Uterus (tissue), 2 donors: ENCODE results near the gene PRELID1.

Experiments
- POLR2A ChIP-seq, 2 donors: fragments of 450-650 bp; IDR thresholded peaks; one replicate each; pipeline ENCODE4 v1.6.1; 2016; ENCODE audit warnings: antibody characterized with exemption in 2 of 2, mild to moderate bottlenecking in 1 of 2, moderate library complexity in 1 of 2
- TF ChIP-seq, protein P1 (sequence below), 4 experiments: fragments of 200-600 bp in 2 of 4; fragments of 450-650 bp in 2 of 4; sonication (generic) in 2 of 4; IDR thresholded peaks; one replicate each; pipeline ENCODE4 v1.5.1; 2016 to 2019; ENCODE audit warnings: antibody characterized with exemption in 4 of 4, mild to moderate bottlenecking in 2 of 4, moderate library complexity in 1 of 4

DNA sequence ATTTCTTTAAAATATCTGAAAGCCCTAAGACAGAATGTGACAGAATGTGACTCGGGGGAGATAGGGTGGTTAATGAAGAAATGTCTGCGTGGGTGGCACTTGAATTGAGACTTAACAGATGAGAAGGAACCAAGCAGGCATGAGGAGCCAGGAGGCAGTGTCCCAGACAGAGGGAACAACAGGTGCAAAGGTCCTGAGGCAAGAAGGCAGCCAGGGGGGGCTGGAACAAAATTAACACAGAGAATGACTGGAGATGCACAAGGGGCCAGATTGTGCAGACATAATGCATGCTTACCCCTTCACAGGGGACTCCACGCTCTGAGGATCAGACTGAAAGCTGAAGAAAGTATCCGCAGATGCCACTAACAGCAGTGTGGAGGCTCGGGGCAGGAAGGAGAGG is 46.2 kb downstream of the PRELID1 start:
- TF ChIP-seq, protein P1, sequence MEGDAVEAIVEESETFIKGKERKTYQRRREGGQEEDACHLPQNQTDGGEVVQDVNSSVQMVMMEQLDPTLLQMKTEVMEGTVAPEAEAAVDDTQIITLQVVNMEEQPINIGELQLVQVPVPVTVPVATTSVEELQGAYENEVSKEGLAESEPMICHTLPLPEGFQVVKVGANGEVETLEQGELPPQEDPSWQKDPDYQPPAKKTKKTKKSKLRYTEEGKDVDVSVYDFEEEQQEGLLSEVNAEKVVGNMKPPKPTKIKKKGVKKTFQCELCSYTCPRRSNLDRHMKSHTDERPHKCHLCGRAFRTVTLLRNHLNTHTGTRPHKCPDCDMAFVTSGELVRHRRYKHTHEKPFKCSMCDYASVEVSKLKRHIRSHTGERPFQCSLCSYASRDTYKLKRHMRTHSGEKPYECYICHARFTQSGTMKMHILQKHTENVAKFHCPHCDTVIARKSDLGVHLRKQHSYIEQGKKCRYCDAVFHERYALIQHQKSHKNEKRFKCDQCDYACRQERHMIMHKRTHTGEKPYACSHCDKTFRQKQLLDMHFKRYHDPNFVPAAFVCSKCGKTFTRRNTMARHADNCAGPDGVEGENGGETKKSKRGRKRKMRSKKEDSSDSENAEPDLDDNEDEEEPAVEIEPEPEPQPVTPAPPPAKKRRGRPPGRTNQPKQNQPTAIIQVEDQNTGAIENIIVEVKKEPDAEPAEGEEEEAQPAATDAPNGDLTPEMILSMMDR (IDR thresholded peaks at IDR 0.05): no peak
- no peak for TF ChIP-seq POLR2A (IDR thresholded peaks at IDR 0.05)
